HEK293T (cell line): ENCODE measurements around the gene SH2D6.

Experiments
- BHLHE40 ChIP-seq: fragments of 450-650 bp; IDR thresholded peaks from 2 replicates; pipeline ENCODE4 v1.6.1; 2016; ENCODE audit warnings: mild to moderate bottlenecking, moderate library complexity, borderline replicate concordance
- FOXM1 ChIP-seq: fragments of 450-650 bp; IDR thresholded peaks from 2 replicates; pipeline ENCODE4 v1.6.1; 2017; ENCODE audit warnings: mild to moderate bottlenecking, borderline replicate concordance
- HDGF ChIP-seq: fragments of 450-650 bp; IDR thresholded peaks from 2 replicates; pipeline ENCODE4 v1.6.1; 2017; ENCODE audit warnings: antibody characterized with exemption, borderline replicate concordance
- L3MBTL2 ChIP-seq: fragments of 450-650 bp; conservative IDR thresholded peaks from 2 replicates; pipeline ENCODE4 v1.6.1; 2016; ENCODE audit warnings: mild to moderate bottlenecking
- NFRKB ChIP-seq: fragments of 450-650 bp; IDR thresholded peaks from 2 replicates; pipeline ENCODE4 v1.6.1; 2016; ENCODE audit warnings: mild to moderate bottlenecking, moderate library complexity

GRCh38 chr2:85401844-85402243, 16.7 kb upstream of the SH2D6 start:
- TF ChIP-seq BHLHE40 = no peak
- TF ChIP-seq FOXM1 = no peak
- no peak for TF ChIP-seq HDGF
- no peak for TF ChIP-seq NFRKB
- TF ChIP-seq L3MBTL2 = no peak
